Fibroblast of pulmonary artery (primary cell): ENCODE measurements around the gene FHIT.

Experiments used
- DNase-seq: peaks from one replicate; pipeline ENCODE4 v3.0.0-alpha.2; 2010; ENCODE audit warnings: low read depth
- H3K4me3 ChIP-seq: replicated peaks from 2 replicates; pipeline ENCODE4 v1.5.1; 2011; ENCODE audit warnings: low read depth, mild to moderate bottlenecking, control low read depth, low read length, moderate library complexity
- CTCF ChIP-seq: IDR thresholded peaks from 2 replicates; pipeline ENCODE4 v1.5.1; 2011; ENCODE audit warnings: mild to moderate bottlenecking, control low read depth, low read length, inconsistent platforms; ENCODE audit errors: missing control alignments

Gene FHIT

GRCh38 chr3:61169621-61170251 lies 81.5 kb downstream of the FHIT start:
- DNase-seq = no peak
- no peak for TF ChIP-seq CTCF
- H3K4me3 ChIP-seq = no peak overlapping the region

- no peak overlapping the region for H3K4me3 ChIP-seq
- no peak for TF ChIP-seq CTCF
- DNase-seq = no peak
Observed at GRCh38 chr3:61168286-61168685, 83.0 kb downstream of the FHIT start.

- no peak for TF ChIP-seq CTCF
- H3K4me3 ChIP-seq = no peak overlapping the region
- no peak for DNase-seq
Observed at GRCh38 chr3:61162965-61163364, 88.3 kb downstream of the FHIT start.

GRCh38 chr3:61158667-61159066 lies 92.6 kb downstream of the FHIT start:
- no peak for DNase-seq
- TF ChIP-seq CTCF = no peak

GRCh38 chr3:61158216-61158615 lies 93.0 kb downstream of the FHIT start:
- TF ChIP-seq CTCF = no peak
- no peak overlapping the region for H3K4me3 ChIP-seq
- DNase-seq = no peak

More at GRCh38 chr3:61158667-61159066, 92.6 kb downstream of the FHIT start:
- no peak overlapping the region for H3K4me3 ChIP-seq

- no peak for TF ChIP-seq CTCF
- no peak for DNase-seq
- H3K4me3 ChIP-seq = no peak overlapping the region
Observed at GRCh38 chr3:61157414-61157813, 93.8 kb downstream of the FHIT start.

- DNase-seq = no peak
- H3K4me3 ChIP-seq = no peak overlapping the region
- TF ChIP-seq CTCF = no peak
Observed at GRCh38 chr3:61155701-61156292, 95.5 kb downstream of the FHIT start.
